Measurements from ENCODE around the gene INHBB. TPM values are rescaled to one million over a fixed set of nuclear protein-coding genes. Genes with fewer than 3 reads are reported as not detected.

The INHBB gene
- total and polyA plus RNA-seq, 2 of the 4 experiments (the other 2 are of a cell fraction): 0.18 to 0.92 TPM

GRCh38 chr2:120344976-120345581 is 857 bp upstream of the INHBB start:
- in situ Hi-C loops (cut with MboI; ENCODE audit: low sequenced_read_pairs): loop anchor here (5.0 to 25.0 kb wide), 3 partner anchors 332 to 730 kb away; no protein-coding TSS in a partner anchor
- H3K9me1 ChIP-seq (ENCODE audit: insufficient read depth, low read length): no peaks in the 10 kb centered on the region
- H2BK20ac ChIP-seq (ENCODE audit: low read depth, low read length): no peak overlapping the region
- H3K18ac ChIP-seq (ENCODE audit: low read depth, low read length): no peak overlapping the region
- ChIA-PET CTCF (interaction anchor here (2.1 to 3.2 kb wide), 2 partner anchors 330 to 336 kb away, joined by 12 to 34 read pairs; no protein-coding TSS in a partner anchor), POLR2A (ENCODE audit: unreplicated experiment) (no interaction called here)
- H2AK9ac ChIP-seq (replicated peaks; ENCODE audit: low read depth, low read length, poor library complexity): no peak overlapping the region
- no peak for DNase-seq
- H2BK15ac ChIP-seq (ENCODE audit: low read depth, low read length): no peak overlapping the region
- H3K4me2 ChIP-seq (ENCODE audit: low read depth, low read length): peak overlapping the region; percentile 77
- no peak overlapping the region for H3K4ac ChIP-seq (ENCODE audit: low read depth, low read length)
- peak overlapping the region; percentile 48 for H3K4me3 ChIP-seq (ENCODE audit: insufficient read depth, low read depth, low read length)
- H2BK5ac ChIP-seq (ENCODE audit: low read depth, low read length, poor library complexity, severe bottlenecking): no peak overlapping the region
- no peaks in the 10 kb centered on the region for H3K9me3 ChIP-seq (ENCODE audit: control insufficient read depth, insufficient read depth, low read length)
- no peak overlapping the region for H2AK5ac ChIP-seq (ENCODE audit: low read depth, low read length)
- no peak overlapping the region for H3K14ac ChIP-seq (replicated peaks; ENCODE audit: low read depth, low read length)
- H2BK120ac ChIP-seq (ENCODE audit: low read depth, low read length): no peak overlapping the region
- dilution Hi-C loops (cut with HindIII; ENCODE audit: low sequenced_read_pairs, unreplicated experiment): no loop called here
- H3K23ac ChIP-seq (ENCODE audit: low read depth, low read length): no peak overlapping the region
- H2AFZ ChIP-seq (replicated peaks; ENCODE audit: low read length, poor library complexity): peak overlapping the region; percentile 85
- H4K8ac ChIP-seq (ENCODE audit: low read depth in 2 of 2, low read length in 2 of 2): no peak overlapping the region
- TF ChIP-seq CEBPB (IDR thresholded peaks at IDR 0.05; ENCODE audit: low read depth, low read length) (no peak), CHD1 (IDR thresholded peaks at IDR 0.05; ENCODE audit: low read depth, low read length) (no peak), CTCF (conservative IDR thresholded peaks at IDR 0.05; ENCODE audit: low read depth, low read length) (no peak), ELK1 (IDR thresholded peaks at IDR 0.05; ENCODE audit: borderline replicate concordance, low read depth, low read length) (no peak)
- 1% methylated on average over 27 of the region's 90 CpGs; no CpG with 5 or more reads in 1 of the 2 experiments for WGBS, 2 experiments (ENCODE audit: extremely low coverage in 2 of 2, insufficient read length in 1 of 2)
- intact Hi-C loops (cut with micrococcal nuclease): no loop called here
- H3K36me3 ChIP-seq (ENCODE audit: control insufficient read depth, insufficient read depth, low read length): no peaks in the 10 kb centered on the region
- peaks cover 12% of the 10 kb centered on the region for H4K20me1 ChIP-seq (ENCODE audit: insufficient read depth, low read length)
- no peak overlapping the region for H4K5ac ChIP-seq (ENCODE audit: low read depth, low read length)
- no peak overlapping the region for H3K27ac ChIP-seq (ENCODE audit: insufficient read depth, low read length)
- H3K9ac ChIP-seq (ENCODE audit: low read depth, low read length): no peak overlapping the region; the same call in 1 of the 2 replicates
- H3K27me3 ChIP-seq (ENCODE audit: control insufficient read depth, insufficient read depth, low read length): peaks cover 90% of the 10 kb centered on the region
- no peak overlapping the region for H4K91ac ChIP-seq (ENCODE audit: insufficient read depth, low read depth, low read length)
- H3K56ac ChIP-seq (ENCODE audit: extremely low read depth, insufficient read depth, low read length): no peak overlapping the region
- no TSS peak for BruUV-seq (replicated peaks)
- ATAC-seq (ENCODE audit: low read depth): peak; percentile 36
- H3K79me1 ChIP-seq (ENCODE audit: low read depth in 1 of 2, low read length in 2 of 2): no peaks in the 10 kb centered on the region
- peaks cover 6% of the 10 kb centered on the region; the same call in 1 of the 2 replicates for H3K4me1 ChIP-seq (ENCODE audit: control insufficient read depth, insufficient read depth, low read length)

All from IMR-90 (cell line).